Suprapubic skin (tissue), 4 donors: Measurements from ENCODE around the gene SERPINA9. TPM values are rescaled to one million over a fixed set of nuclear protein-coding genes. Genes with fewer than 3 reads are reported as not detected.
A peak's percentile ranks its signal among the peaks of the same experiment; 100 is the strongest.
"Not testable (repeated sequence)": the region's sequence is repeated elsewhere in the genome, so short reads cannot be mapped to it uniquely, and the experiment has no call there.

ENCODE experiments used
- DNase-seq, 2 donors: peaks; one replicate each; pipeline ENCODE4 v3.0.0-alpha.2; 2019; ENCODE audit warnings: low spot score in 2 of 2
- H3K27ac ChIP-seq: fragments of 200-600 bp; sonication (generic); one replicate; pipeline ENCODE4 v1.5.1; 2019
- H3K27me3 ChIP-seq: fragments of 200-600 bp; sonication (generic); one replicate; pipeline ENCODE4 v1.5.1; 2019
- H3K36me3 ChIP-seq: fragments of 200-600 bp; sonication (generic); one replicate; pipeline ENCODE4 v1.5.1; 2019
- H3K4me1 ChIP-seq: fragments of 200-600 bp; sonication (generic); one replicate; pipeline ENCODE4 v1.5.1; 2019
- H3K4me3 ChIP-seq: fragments of 200-600 bp; sonication (generic); one replicate; pipeline ENCODE4 v1.5.1; 2019; ENCODE audit warnings: mild to moderate bottlenecking
- H3K9me3 ChIP-seq: fragments of 200-600 bp; sonication (generic); one replicate; pipeline ENCODE4 v1.5.1; 2019
- EP300 ChIP-seq: sonication (generic); formaldehyde crosslinking; IDR thresholded peaks from one replicate; pipeline ENCODE4 v1.6.1; 2017; ENCODE audit warnings: antibody characterized with exemption
- POLR2A ChIP-seq, 2 donors: fragments of 450-650 bp; IDR thresholded peaks; one replicate each; pipeline ENCODE4 v1.6.1; 2017; ENCODE audit warnings: antibody characterized with exemption in 2 of 2, mild to moderate bottlenecking in 2 of 2, moderate library complexity in 2 of 2
- POLR2AphosphoS5 ChIP-seq, 3 donors: sonication (generic); formaldehyde crosslinking; IDR thresholded peaks; one replicate each; pipeline ENCODE4 v1.6.1; 2017; ENCODE audit warnings: antibody characterized with exemption in 3 of 3
- WGBS: methylation state at CpG from one replicate; pipeline ENCODE4 v1.1.5; 2018; 5-methylcytosine and 5-hydroxymethylcytosine counted together
- total RNA-seq, 4 donors: library from RNA; depleted of rRNA; stranded (reverse); fragments of >200 nt; gene quantifications; one replicate each; pipeline ENCODE4 v1.1.0, GENCODE V29; 2016
- TF ChIP-seq, protein P1 (sequence below), 2 donors: fragments of 200-600 bp in 1 of 2; fragments of 450-650 bp in 1 of 2; sonication (generic) in 1 of 2; IDR thresholded peaks; one replicate each; pipeline ENCODE4 v1.5.1; 2016 to 2019; ENCODE audit warnings: antibody characterized with exemption in 2 of 2, mild to moderate bottlenecking in 1 of 2, moderate library complexity in 1 of 2

Gene SERPINA9
- total RNA-seq, 4 donors from 2014 or later, result 1.8 to 11.0 (median 6.2) TPM

DNA sequence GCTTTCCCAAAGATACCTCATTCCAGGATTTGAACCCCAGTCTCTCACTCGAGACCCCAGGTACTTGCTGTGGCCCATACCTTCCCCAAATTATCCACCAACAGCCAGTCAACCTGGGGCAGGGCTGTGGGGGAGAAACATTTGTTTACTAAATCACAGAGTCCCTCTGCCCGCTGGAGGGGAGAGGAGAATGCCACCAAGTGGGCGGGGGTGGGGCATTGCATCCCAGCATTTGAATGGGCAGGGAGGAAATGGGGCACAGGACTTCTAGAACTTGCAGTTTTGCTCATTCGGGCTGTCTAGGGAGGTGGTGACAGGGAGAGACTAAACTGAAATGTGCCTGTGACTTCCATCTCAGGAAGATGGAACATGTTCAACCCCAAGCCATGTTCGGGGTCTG, 10.9 kb upstream of the SERPINA9 start:
- DNase-seq, result no peak
- Histone ChIP-seq H3K4me1 (peaks cover 12% of the 10 kb centered on the region), H3K27ac (no peak overlapping the region), H3K27me3 (no peaks in the 10 kb centered on the region), H3K4me3 (no peak overlapping the region), H3K9me3 (no peaks in the 10 kb centered on the region), H3K36me3 (no peaks in the 10 kb centered on the region)
- 48% methylated on average over 5 of the region's 5 CpGs for WGBS
- no peak for TF ChIP-seq POLR2A (IDR thresholded peaks at IDR 0.05)
- TF ChIP-seq, protein P1, sequence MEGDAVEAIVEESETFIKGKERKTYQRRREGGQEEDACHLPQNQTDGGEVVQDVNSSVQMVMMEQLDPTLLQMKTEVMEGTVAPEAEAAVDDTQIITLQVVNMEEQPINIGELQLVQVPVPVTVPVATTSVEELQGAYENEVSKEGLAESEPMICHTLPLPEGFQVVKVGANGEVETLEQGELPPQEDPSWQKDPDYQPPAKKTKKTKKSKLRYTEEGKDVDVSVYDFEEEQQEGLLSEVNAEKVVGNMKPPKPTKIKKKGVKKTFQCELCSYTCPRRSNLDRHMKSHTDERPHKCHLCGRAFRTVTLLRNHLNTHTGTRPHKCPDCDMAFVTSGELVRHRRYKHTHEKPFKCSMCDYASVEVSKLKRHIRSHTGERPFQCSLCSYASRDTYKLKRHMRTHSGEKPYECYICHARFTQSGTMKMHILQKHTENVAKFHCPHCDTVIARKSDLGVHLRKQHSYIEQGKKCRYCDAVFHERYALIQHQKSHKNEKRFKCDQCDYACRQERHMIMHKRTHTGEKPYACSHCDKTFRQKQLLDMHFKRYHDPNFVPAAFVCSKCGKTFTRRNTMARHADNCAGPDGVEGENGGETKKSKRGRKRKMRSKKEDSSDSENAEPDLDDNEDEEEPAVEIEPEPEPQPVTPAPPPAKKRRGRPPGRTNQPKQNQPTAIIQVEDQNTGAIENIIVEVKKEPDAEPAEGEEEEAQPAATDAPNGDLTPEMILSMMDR (IDR thresholded peaks at IDR 0.05), result no peak
- no peak for TF ChIP-seq EP300
- TF ChIP-seq POLR2AphosphoS5 (IDR thresholded peaks at IDR 0.05), result no peak

DNA sequence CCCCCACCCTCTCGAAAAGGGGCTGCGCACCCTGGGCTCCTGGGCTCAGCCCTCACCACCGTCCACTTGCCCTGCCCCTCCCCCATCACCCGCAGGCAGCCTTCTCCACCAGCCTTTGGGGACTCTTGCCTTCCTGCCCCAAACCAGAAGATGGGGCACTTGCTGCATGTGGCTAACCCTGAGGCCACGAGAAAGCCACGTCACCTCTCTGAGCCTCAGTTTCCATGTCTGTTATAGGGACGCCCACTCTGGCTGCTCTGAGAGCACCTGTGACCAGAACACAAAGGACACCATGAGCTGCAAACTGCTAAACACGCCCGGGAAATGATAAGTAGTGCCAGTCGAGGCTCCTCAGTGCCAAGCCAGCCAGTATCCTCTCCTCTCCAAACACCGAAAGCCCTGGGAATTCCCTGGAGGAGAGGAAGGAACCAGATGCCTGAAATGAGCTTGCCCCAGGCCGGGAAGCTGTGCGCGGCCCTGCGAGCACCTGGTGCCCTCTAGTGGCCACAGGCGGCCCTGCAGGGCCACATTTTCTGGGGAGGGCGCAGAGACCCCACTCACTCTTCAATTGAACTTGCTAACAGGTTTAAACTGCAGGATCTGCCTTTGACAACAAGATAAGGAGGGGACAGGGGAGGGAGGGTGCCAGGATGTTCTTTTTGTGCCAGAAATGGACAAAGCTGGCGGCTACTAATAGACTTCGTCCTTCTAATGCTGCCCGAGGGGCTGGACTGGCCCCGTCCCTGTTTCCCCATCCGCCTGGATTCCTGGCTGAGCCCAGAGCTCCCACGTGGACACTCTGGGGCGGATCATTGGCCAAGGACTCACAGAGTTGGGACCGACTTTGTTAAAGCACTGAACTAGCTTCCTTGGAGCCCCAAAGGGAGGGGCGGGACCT, 10.2 kb upstream of the SERPINA9 start:
- TF ChIP-seq EP300, result no peak
- TF ChIP-seq, protein P1 (IDR thresholded peaks at IDR 0.05), result peak; percentile 96 to 99
- TF ChIP-seq POLR2A (IDR thresholded peaks at IDR 0.05), result no peak
- no peak for TF ChIP-seq POLR2AphosphoS5 (IDR thresholded peaks at IDR 0.05)
- Histone ChIP-seq H3K27me3 (no peaks in the 10 kb centered on the region), H3K4me3 (peak overlapping the region; percentile 24), H3K36me3 (no peaks in the 10 kb centered on the region), H3K9me3 (no peaks in the 10 kb centered on the region), H3K27ac (no peak overlapping the region), H3K4me1 (peaks cover 12% of the 10 kb centered on the region)
- WGBS, result 18% methylated on average over 16 of the region's 26 CpGs
- peak in 1 of 2 donors; percentile 71 for DNase-seq

- H3K4me3 ChIP-seq, result no peak overlapping the region
Measured at GRCh38 chr14:94484481-94484880, 8.5 kb upstream of the SERPINA9 start.

GRCh38 chr14:94483729-94484275, 7.8 kb upstream of the SERPINA9 start:
- DNase-seq, result no peak
- H3K9me3 ChIP-seq, result peaks cover 5% of the 10 kb centered on the region

More at GRCh38 chr14:94484481-94484880, 8.5 kb upstream of the SERPINA9 start:
- TF ChIP-seq, protein P1 (IDR thresholded peaks at IDR 0.05), result no peak
- no peak for TF ChIP-seq POLR2AphosphoS5 (IDR thresholded peaks at IDR 0.05)
- TF ChIP-seq EP300, result no peak
- TF ChIP-seq POLR2A (IDR thresholded peaks at IDR 0.05), result no peak
- no peak overlapping the region for H3K27ac ChIP-seq
- H3K27me3 ChIP-seq, result no peaks in the 10 kb centered on the region
- WGBS, result 82% methylated on average over 5 of the region's 5 CpGs
- no peaks in the 10 kb centered on the region for H3K36me3 ChIP-seq
- DNase-seq, result no peak
- peaks cover 12% of the 10 kb centered on the region for H3K4me1 ChIP-seq
- no peaks in the 10 kb centered on the region for H3K9me3 ChIP-seq

DNA sequence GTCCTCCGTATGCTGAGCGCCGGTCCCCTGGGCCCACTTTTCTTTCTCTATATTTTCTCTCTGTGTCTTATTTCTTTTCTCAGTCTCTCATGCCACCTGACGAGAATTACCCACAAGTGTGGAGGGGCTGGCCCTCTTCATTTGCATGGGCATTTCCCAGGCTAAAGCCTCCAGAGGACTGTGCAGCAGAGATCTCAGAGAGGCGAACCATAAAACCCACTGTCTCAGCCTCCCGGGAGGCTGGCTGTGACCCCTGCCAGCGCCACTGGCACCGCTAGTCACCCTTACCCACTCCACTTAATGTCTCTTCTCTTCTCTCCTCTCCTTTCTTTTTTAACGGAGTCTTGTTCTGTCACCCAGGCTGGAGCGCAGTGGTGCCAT, 7.1 kb upstream of the SERPINA9 start:
- TF ChIP-seq POLR2AphosphoS5 (IDR thresholded peaks at IDR 0.05) (no peak), EP300 (no peak), POLR2A (IDR thresholded peaks at IDR 0.05) (no peak)
- TF ChIP-seq, protein P1 (IDR thresholded peaks at IDR 0.05), result no peak
- no peak for DNase-seq
- no peak overlapping the region for H3K27ac ChIP-seq
- H3K4me3 ChIP-seq, result no peak overlapping the region
- H3K4me1 ChIP-seq, result peaks cover 12% of the 10 kb centered on the region
- 91% methylated on average over 10 of the region's 10 CpGs for WGBS
- H3K9me3 ChIP-seq, result peaks cover 9% of the 10 kb centered on the region
- no peaks in the 10 kb centered on the region for H3K27me3 ChIP-seq
- no peaks in the 10 kb centered on the region for H3K36me3 ChIP-seq

More at GRCh38 chr14:94483729-94484275, 7.8 kb upstream of the SERPINA9 start:
- TF ChIP-seq, protein P1 (IDR thresholded peaks at IDR 0.05), result no peak
- no peak for TF ChIP-seq EP300
- Histone ChIP-seq H3K27me3 (no peaks in the 10 kb centered on the region), H3K27ac (no peak overlapping the region), H3K36me3 (no peaks in the 10 kb centered on the region), H3K4me1 (peaks cover 12% of the 10 kb centered on the region), H3K4me3 (no peak overlapping the region)
- WGBS, result 69% methylated on average over 7 of the region's 7 CpGs

DNA sequence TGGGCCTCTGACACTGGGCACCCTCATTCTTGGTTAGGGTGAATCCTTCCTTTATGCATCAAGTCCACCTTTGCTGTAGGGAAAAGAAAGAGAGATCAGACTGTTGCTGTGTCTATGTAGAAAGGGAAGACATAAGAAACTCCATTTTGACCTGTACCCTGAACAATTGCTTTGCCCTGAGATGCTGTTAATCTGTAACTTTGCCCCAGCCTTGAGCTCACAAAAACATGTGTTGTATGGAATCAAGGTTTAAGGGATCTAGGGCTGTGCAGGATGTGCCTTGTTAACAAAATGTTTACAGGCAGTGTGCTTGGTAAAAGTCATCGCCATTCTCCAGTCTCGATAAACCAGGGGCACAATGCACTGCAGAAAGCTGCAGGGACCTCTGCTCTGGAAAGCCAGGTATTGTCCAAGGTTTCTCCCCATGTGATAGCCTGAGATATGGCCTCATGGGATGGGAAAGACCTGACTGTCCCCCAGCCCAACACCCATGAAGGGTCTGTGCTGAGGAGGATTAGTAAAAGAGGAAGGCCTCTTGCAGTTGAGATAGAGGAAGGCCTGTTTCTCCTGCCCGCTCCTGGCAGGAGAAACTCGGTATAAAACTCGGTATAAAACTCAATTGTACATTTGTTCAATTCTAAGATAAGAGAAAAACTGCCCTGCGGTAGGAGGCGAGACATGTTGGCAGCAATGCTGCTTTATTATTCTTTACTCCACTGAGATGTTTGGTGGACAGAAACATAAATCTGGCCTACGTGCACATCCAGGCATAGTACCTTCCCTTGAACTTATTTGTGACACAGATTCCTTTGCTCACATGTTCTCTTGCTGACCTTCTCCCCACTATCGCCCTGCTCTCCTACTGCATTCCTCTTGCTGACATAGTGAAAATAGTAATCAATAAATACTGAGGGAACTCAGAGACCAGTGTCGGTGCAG, 6.4 kb upstream of the SERPINA9 start:
- DNase-seq, H3K27ac ChIP-seq, H3K27me3 ChIP-seq, H3K4me3 ChIP-seq, H3K9me3 ChIP-seq, H3K36me3 ChIP-seq: not testable (repeated sequence)
- H3K4me1 ChIP-seq, result peaks cover 12% of the 10 kb centered on the region
- 91% methylated on average over 10 of the region's 10 CpGs for WGBS
